ENCODE measurements around the gene SELENON.

Gene SELENON

DNA sequence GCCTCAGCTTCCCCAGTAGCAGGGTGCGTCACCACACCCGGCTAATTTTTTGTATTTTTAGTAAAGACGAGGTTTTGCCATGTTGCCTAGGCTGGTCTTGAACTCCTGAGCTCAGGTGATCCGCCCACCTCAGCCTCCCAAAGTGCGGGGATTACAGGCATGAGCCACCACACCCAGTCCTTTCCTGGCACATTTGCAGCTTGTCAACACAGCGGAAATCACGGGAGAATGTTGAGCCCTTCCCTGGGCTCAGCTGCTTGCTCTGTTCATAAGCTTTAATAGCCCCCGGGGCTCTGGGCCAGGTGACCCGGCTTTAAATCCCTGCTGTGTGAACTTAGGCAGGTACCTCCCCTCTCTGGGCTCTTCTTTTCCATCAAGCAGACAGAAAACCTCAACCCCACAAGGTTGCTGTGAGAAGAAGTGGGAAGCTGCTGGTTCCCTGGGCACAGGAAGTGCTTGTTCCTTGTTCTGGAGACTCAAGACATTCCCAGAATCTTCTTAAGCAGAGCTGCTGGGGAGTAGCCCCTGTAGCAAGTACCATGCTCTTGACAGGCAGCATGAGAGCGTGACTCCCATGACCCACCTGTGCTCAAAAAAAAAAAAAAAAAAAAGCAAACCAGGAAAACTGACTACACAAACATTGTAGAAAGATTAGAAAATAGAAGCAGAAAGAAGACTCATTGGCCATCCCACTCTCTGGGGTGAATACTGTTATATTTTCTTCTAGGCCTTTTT is 14.5 kb upstream of the SELENON start:
- H3K27me3 ChIP-seq (ENCODE audit: insufficient read depth, low read length): no peaks in the 10 kb centered on the region
- no peak overlapping the region for H3K27ac ChIP-seq (ENCODE audit: low read length)
- H3K9ac ChIP-seq (ENCODE audit: low read depth, low read length): no peak overlapping the region
- H3K36me3 ChIP-seq (ENCODE audit: insufficient read depth, low read depth, low read length): no peaks in the 10 kb centered on the region
- H3K9me3 ChIP-seq (ENCODE audit: insufficient read depth, low read depth, low read length): no peaks in the 10 kb centered on the region
- no peak overlapping the region for H3K4me3 ChIP-seq (ENCODE audit: low read length)
- H3K4me1 ChIP-seq (ENCODE audit: insufficient read depth, low read length): peaks cover 7% of the 10 kb centered on the region; the same call in 1 of the 2 replicates

DNA sequence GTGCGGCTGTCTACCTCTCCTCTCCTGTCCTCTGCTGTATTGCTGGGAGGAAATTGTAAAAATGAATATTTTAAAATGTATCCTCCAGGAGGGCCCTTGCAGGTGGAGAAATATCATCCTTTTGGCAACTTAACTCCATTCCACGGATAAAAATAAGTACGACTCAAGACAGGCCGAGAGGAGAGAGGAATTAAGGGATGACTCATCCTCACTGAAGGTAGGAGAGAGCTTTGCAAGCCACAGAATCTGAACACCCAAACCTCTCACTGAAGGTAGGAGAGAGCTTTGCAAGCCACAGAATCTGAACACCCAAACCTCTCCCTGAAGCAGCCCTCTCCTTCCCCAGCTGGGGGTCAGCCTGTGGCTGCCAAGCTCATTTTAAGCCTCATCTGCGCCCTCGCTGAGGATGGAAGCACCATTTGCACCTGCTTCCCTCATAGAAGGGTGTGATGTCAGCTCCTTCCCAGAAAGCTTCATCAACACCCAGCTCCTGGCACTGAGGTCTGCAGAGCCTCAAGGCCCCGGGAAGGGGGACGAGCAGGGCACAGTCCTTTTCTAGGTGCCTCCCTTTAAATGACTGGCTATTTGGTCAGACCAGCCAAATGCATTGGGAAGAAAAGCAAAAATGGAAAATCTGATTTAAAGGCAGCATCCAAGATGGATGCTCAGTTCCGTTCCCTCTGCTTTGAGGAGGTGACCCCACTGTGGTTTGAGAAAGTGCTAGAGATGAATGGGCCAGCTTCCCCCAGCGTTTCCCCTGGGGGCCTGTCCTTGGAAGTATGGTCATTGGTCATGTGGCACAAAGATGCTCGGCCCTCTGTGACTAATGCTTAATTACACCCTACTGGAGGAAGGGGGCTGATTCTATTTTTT is 12.9 kb upstream of the SELENON start:
- no peak overlapping the region for H3K9ac ChIP-seq (ENCODE audit: low read depth, low read length)
- no peaks in the 10 kb centered on the region for H3K9me3 ChIP-seq (ENCODE audit: insufficient read depth, low read depth, low read length)
- H3K27ac ChIP-seq (ENCODE audit: low read length): no peak overlapping the region
- H3K27me3 ChIP-seq (ENCODE audit: insufficient read depth, low read length): no peaks in the 10 kb centered on the region
- H3K4me3 ChIP-seq (ENCODE audit: low read length): no peak overlapping the region
- no peaks in the 10 kb centered on the region for H3K4me1 ChIP-seq (ENCODE audit: insufficient read depth, low read length)
- no peaks in the 10 kb centered on the region for H3K36me3 ChIP-seq (ENCODE audit: insufficient read depth, low read depth, low read length)

GRCh38 chr1:25787760-25788166 is 12.2 kb upstream of the SELENON start:
- Histone ChIP-seq H3K27me3 (ENCODE audit: insufficient read depth, low read length) (no peaks in the 10 kb centered on the region), H3K36me3 (ENCODE audit: insufficient read depth, low read depth, low read length) (no peaks in the 10 kb centered on the region), H3K9me3 (ENCODE audit: insufficient read depth, low read depth, low read length) (no peaks in the 10 kb centered on the region), H3K9ac (ENCODE audit: low read depth, low read length) (no peak overlapping the region), H3K27ac (ENCODE audit: low read length) (no peak overlapping the region), H3K4me3 (ENCODE audit: low read length) (no peak overlapping the region), H3K4me1 (ENCODE audit: insufficient read depth, low read length) (no peaks in the 10 kb centered on the region)

GRCh38 chr1:25790472-25790871 is 9.5 kb upstream of the SELENON start:
- Histone ChIP-seq H3K4me1 (ENCODE audit: insufficient read depth, low read length) (no peaks in the 10 kb centered on the region), H3K4me3 (ENCODE audit: low read length) (no peak overlapping the region), H3K27ac (ENCODE audit: low read length) (no peak overlapping the region), H3K27me3 (ENCODE audit: insufficient read depth, low read length) (no peaks in the 10 kb centered on the region), H3K9me3 (ENCODE audit: insufficient read depth, low read depth, low read length) (no peaks in the 10 kb centered on the region), H3K36me3 (ENCODE audit: insufficient read depth, low read depth, low read length) (no peaks in the 10 kb centered on the region), H3K9ac (ENCODE audit: low read depth, low read length) (no peak overlapping the region)

GRCh38 chr1:25792115-25792514 is 7.9 kb upstream of the SELENON start:
- Histone ChIP-seq H3K9me3 (ENCODE audit: insufficient read depth, low read depth, low read length) (no peaks in the 10 kb centered on the region), H3K27me3 (ENCODE audit: insufficient read depth, low read length) (no peaks in the 10 kb centered on the region), H3K36me3 (ENCODE audit: insufficient read depth, low read depth, low read length) (no peaks in the 10 kb centered on the region), H3K4me1 (ENCODE audit: insufficient read depth, low read length) (no peaks in the 10 kb centered on the region), H3K9ac (ENCODE audit: low read depth, low read length) (no peak overlapping the region), H3K4me3 (ENCODE audit: low read length) (no peak overlapping the region), H3K27ac (ENCODE audit: low read length) (no peak overlapping the region)

GRCh38 chr1:25793585-25794170 is 6.3 kb upstream of the SELENON start:
- H3K36me3 ChIP-seq (ENCODE audit: insufficient read depth, low read depth, low read length): no peaks in the 10 kb centered on the region

GRCh38 chr1:25794325-25794724 is 5.7 kb upstream of the SELENON start:
- Histone ChIP-seq H3K9me3 (ENCODE audit: insufficient read depth, low read depth, low read length) (no peaks in the 10 kb centered on the region), H3K4me3 (ENCODE audit: low read length) (no peak overlapping the region), H3K36me3 (ENCODE audit: insufficient read depth, low read depth, low read length) (no peaks in the 10 kb centered on the region), H3K9ac (ENCODE audit: low read depth, low read length) (no peak overlapping the region), H3K27me3 (ENCODE audit: insufficient read depth, low read length) (peaks cover 7% of the 10 kb centered on the region), H3K4me1 (ENCODE audit: insufficient read depth, low read length) (no peaks in the 10 kb centered on the region), H3K27ac (ENCODE audit: low read length) (no peak overlapping the region)

More at GRCh38 chr1:25793585-25794170, 6.3 kb upstream of the SELENON start:
- H3K27me3 ChIP-seq (ENCODE audit: insufficient read depth, low read length): peaks cover under 1% of the 10 kb centered on the region; the same call in 1 of the 2 replicates
- no peak overlapping the region for H3K9ac ChIP-seq (ENCODE audit: low read depth, low read length)
- H3K4me3 ChIP-seq (ENCODE audit: low read length): no peak overlapping the region
- H3K27ac ChIP-seq (ENCODE audit: low read length): no peak overlapping the region
- H3K9me3 ChIP-seq (ENCODE audit: insufficient read depth, low read depth, low read length): no peaks in the 10 kb centered on the region
- no peaks in the 10 kb centered on the region for H3K4me1 ChIP-seq (ENCODE audit: insufficient read depth, low read length)

GRCh38 chr1:25795211-25795610 is 4.8 kb upstream of the SELENON start:
- H3K27me3 ChIP-seq (ENCODE audit: insufficient read depth, low read length): peaks cover 11% of the 10 kb centered on the region

GRCh38 chr1:25795946-25796810 is 3.8 kb upstream of the SELENON start:
- Histone ChIP-seq H3K27ac (ENCODE audit: low read length) (no peak overlapping the region), H3K27me3 (ENCODE audit: insufficient read depth, low read length) (peaks cover 11% of the 10 kb centered on the region), H3K36me3 (ENCODE audit: insufficient read depth, low read depth, low read length) (no peaks in the 10 kb centered on the region), H3K9me3 (ENCODE audit: insufficient read depth, low read depth, low read length) (no peaks in the 10 kb centered on the region), H3K9ac (ENCODE audit: low read depth, low read length) (no peak overlapping the region), H3K4me1 (ENCODE audit: insufficient read depth, low read length) (no peaks in the 10 kb centered on the region), H3K4me3 (ENCODE audit: low read length) (no peak overlapping the region)

More at GRCh38 chr1:25795211-25795610, 4.8 kb upstream of the SELENON start:
- Histone ChIP-seq H3K4me3 (ENCODE audit: low read length) (no peak overlapping the region), H3K27ac (ENCODE audit: low read length) (no peak overlapping the region), H3K9ac (ENCODE audit: low read depth, low read length) (no peak overlapping the region), H3K4me1 (ENCODE audit: insufficient read depth, low read length) (no peaks in the 10 kb centered on the region), H3K36me3 (ENCODE audit: insufficient read depth, low read depth, low read length) (no peaks in the 10 kb centered on the region), H3K9me3 (ENCODE audit: insufficient read depth, low read depth, low read length) (no peaks in the 10 kb centered on the region)

DNA sequence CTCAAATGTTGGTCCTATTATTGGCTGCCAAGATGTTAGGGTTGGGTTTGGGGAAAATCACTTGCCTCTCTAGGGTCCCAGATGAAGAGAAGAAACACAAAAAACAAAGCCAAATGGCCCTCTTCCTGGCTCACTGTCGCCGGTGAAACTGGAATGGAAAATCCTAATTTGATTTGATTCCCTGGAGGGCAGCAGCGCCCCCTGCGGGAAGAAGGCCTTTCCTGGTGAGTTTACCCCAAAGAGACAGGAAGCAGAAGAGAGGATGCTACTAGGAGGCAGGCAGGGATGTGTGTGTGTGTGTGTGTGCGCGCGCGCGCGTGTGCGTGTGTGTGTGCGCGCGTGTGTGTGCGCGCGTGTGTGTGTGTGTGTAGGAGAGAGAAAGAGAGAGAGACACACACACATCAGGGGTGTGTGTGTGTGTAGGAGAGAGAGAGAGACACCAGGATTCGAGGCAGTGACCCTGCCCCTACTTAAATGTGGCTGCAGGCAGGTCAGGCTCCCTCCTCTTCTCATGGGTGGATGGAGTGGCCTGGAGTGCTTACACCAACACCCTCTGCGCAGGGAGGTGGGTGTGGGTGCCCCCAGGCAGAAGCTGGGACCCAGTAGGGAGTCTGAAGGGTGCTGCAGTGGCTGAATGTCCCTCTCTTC is 3.1 kb upstream of the SELENON start:
- Histone ChIP-seq H3K4me1 (ENCODE audit: insufficient read depth, low read length) (no peaks in the 10 kb centered on the region), H3K9me3 (ENCODE audit: insufficient read depth, low read depth, low read length) (no peaks in the 10 kb centered on the region), H3K9ac (ENCODE audit: low read depth, low read length) (no peak overlapping the region), H3K4me3 (ENCODE audit: low read length) (no peak overlapping the region), H3K27ac (ENCODE audit: low read length) (no peak overlapping the region), H3K36me3 (ENCODE audit: insufficient read depth, low read depth, low read length) (no peaks in the 10 kb centered on the region), H3K27me3 (ENCODE audit: insufficient read depth, low read length) (peaks cover 11% of the 10 kb centered on the region)

DNA sequence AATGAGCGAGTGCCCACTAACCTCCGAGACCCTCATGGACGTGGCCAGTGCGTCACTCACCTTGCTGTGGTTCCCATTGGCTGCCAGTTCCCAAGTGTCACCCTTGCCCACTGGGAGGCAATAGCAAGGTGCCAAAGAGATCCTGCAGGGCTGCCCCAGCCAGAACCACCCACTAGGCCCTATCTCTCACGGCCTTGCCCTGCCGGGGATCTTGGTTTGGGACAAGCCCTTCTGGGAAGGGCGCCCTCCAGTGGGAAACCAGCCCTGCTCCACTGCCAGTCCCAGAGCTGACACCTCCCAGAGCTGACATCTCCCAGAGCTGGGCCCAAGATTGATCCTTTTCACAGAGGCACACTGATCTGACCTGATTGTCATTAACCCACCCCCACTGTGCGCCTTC is 2.1 kb upstream of the SELENON start:
- H3K4me3 ChIP-seq (ENCODE audit: low read length): no peak overlapping the region
- no peaks in the 10 kb centered on the region for H3K4me1 ChIP-seq (ENCODE audit: insufficient read depth, low read length)
- H3K9me3 ChIP-seq (ENCODE audit: insufficient read depth, low read depth, low read length): no peaks in the 10 kb centered on the region
- no peak overlapping the region for H3K27ac ChIP-seq (ENCODE audit: low read length)
- H3K27me3 ChIP-seq (ENCODE audit: insufficient read depth, low read length): peaks cover 11% of the 10 kb centered on the region
- no peak overlapping the region for H3K9ac ChIP-seq (ENCODE audit: low read depth, low read length)
- H3K36me3 ChIP-seq (ENCODE audit: insufficient read depth, low read depth, low read length): no peaks in the 10 kb centered on the region
